Measurements from ENCODE around the gene ODC1. TPM values are rescaled to one million over a fixed set of nuclear protein-coding genes. Genes with fewer than 3 reads are reported as not detected.

ODC1 gene
- total and polyA plus RNA-seq, 2 donors (not counting 3 experiments of a cell fraction or from before 2014, with no cell fraction given) = 109 to 132 TPM

DNA sequence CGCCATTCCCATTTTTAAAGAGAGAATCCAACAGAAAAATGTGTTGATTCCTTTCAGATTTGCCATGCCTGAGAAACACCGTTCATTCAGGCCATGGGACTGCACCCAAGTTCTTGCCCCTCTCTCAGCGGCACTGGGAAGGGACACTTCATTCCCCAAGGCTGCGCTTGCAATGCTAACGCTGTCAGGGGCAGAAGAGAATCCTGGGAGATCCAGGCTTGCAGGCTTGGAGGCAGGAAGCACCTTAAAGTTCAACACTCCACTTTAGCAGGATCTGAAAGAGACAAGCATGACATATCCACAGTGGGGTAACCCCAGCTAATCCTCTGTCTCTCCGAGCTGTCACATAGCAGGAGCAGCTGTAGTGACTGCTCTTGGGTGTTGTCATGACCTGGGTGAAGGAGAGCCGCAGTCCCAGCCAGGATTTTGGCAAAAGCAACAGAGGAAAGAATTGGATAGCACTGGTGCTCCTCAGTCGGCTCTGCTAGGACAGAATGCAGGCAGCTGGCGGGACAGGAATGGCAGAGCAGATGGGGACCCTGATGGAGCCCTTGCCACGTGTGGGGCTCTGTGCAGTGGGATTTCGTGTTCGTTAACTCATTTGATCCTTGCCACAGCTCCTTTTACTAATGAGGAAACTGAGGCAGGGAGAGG is 22.0 kb upstream of the ODC1 start:
- Histone ChIP-seq H3K9me1 (replicated peaks; ENCODE audit: control insufficient read depth, extremely low read depth, insufficient read depth, low read length) (no peaks in the 10 kb centered on the region), H3K4me3 (replicated peaks in 1 of 3; ENCODE audit: insufficient read depth in 1 of 3, low read depth in 1 of 3, low read length in 3 of 3) (no peak overlapping the region), H3K9ac (replicated peaks; ENCODE audit: extremely low read depth, insufficient read depth, low read length) (no peak overlapping the region), H3K27me3 (ENCODE audit: control insufficient read depth in 2 of 2, insufficient read depth in 2 of 2, low read length in 2 of 2) (peaks cover 2 to 3% of the 10 kb centered on the region in 2 experiments), H3K36me3 (ENCODE audit: control insufficient read depth in 2 of 2, extremely low read depth in 1 of 2, insufficient read depth in 2 of 2, low read length in 2 of 2) (no peaks in the 10 kb centered on the region), H3K79me2 (ENCODE audit: control insufficient read depth, insufficient read depth, low read length) (no peaks in the 10 kb centered on the region), H3K9me3 (replicated peaks; ENCODE audit: control insufficient read depth, insufficient read depth, low read length) (no peaks in the 10 kb centered on the region), H3K4me2 (ENCODE audit: insufficient read depth, low read length) (no peak overlapping the region), H3K27ac (ENCODE audit: insufficient read depth, low read depth, low read length) (no peak overlapping the region), H3K4me1 (ENCODE audit: control insufficient read depth, extremely low read depth, insufficient read depth, low read length) (no peaks in the 10 kb centered on the region), H2AFZ (ENCODE audit: low read depth, low read length) (no peak overlapping the region), H4K20me1 (replicated peaks; ENCODE audit: control insufficient read depth, extremely low read depth, insufficient read depth, low read length) (no peaks in the 10 kb centered on the region)
- FAIRE-seq (no peak), DNase-seq (ENCODE audit: low read depth, low spot score) (no peak)
- dilution Hi-C loops (cut with MboI; ENCODE audit: extremely low pct_ligation_motif_present, low sequenced_read_pairs) = no loop called here
- intact Hi-C loops (cut with micrococcal nuclease) = no loop called here
- TF ChIP-seq MYC (IDR thresholded peaks at IDR 0.05; ENCODE audit: low read depth, low read length) (no peak), EZH2 (IDR thresholded peaks at IDR 0.05; ENCODE audit: borderline replicate concordance, low read depth, low read length, severe bottlenecking) (no peak), GATA2 (IDR thresholded peaks at IDR 0.05; ENCODE audit: insufficient read depth, insufficient read length, low read depth, low read length) (no peak), POLR2A (IDR thresholded peaks at IDR 0.05; ENCODE audit: low read depth, low read length) (no peak), JUN (IDR thresholded peaks at IDR 0.05; ENCODE audit: borderline replicate concordance, insufficient read depth, insufficient read length, low read depth) (no peak), POLR2AphosphoS5 (IDR thresholded peaks at IDR 0.05; ENCODE audit: insufficient read depth, low read depth, low read length) (no peak), FOS (IDR thresholded peaks at IDR 0.05; ENCODE audit: borderline replicate concordance, insufficient read depth, low read length) (no peak)
- TF ChIP-seq, protein P1, sequence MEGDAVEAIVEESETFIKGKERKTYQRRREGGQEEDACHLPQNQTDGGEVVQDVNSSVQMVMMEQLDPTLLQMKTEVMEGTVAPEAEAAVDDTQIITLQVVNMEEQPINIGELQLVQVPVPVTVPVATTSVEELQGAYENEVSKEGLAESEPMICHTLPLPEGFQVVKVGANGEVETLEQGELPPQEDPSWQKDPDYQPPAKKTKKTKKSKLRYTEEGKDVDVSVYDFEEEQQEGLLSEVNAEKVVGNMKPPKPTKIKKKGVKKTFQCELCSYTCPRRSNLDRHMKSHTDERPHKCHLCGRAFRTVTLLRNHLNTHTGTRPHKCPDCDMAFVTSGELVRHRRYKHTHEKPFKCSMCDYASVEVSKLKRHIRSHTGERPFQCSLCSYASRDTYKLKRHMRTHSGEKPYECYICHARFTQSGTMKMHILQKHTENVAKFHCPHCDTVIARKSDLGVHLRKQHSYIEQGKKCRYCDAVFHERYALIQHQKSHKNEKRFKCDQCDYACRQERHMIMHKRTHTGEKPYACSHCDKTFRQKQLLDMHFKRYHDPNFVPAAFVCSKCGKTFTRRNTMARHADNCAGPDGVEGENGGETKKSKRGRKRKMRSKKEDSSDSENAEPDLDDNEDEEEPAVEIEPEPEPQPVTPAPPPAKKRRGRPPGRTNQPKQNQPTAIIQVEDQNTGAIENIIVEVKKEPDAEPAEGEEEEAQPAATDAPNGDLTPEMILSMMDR (IDR thresholded peaks at IDR 0.05; ENCODE audit: extremely low read depth in 1 of 2, insufficient read depth in 1 of 2, low read depth in 1 of 2, low read length in 2 of 2) = no peak
- TF ChIP-seq, protein P2, sequence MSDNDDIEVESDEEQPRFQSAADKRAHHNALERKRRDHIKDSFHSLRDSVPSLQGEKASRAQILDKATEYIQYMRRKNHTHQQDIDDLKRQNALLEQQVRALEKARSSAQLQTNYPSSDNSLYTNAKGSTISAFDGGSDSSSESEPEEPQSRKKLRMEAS (IDR thresholded peaks at IDR 0.05; ENCODE audit: insufficient read depth, insufficient read length) = no peak
- BruUV-seq (replicated peaks) = no TSS peak
- ChIA-PET CTCF (no interaction called here), POLR2A (no interaction called here)
